ENCODE data around the gene DMWD. TPM values are rescaled to one million over a fixed set of nuclear protein-coding genes. Genes with fewer than 3 reads are reported as not detected.

Gene DMWD, protein sequence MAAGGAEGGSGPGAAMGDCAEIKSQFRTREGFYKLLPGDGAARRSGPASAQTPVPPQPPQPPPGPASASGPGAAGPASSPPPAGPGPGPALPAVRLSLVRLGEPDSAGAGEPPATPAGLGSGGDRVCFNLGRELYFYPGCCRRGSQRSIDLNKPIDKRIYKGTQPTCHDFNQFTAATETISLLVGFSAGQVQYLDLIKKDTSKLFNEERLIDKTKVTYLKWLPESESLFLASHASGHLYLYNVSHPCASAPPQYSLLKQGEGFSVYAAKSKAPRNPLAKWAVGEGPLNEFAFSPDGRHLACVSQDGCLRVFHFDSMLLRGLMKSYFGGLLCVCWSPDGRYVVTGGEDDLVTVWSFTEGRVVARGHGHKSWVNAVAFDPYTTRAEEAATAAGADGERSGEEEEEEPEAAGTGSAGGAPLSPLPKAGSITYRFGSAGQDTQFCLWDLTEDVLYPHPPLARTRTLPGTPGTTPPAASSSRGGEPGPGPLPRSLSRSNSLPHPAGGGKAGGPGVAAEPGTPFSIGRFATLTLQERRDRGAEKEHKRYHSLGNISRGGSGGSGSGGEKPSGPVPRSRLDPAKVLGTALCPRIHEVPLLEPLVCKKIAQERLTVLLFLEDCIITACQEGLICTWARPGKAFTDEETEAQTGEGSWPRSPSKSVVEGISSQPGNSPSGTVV
- 16.7 TPM for polyA plus RNA-seq

GRCh38 chr19:45792470-45793177 lies at the start of gene DMWD:
TSS of gene DMWD (minus strand) at chr19:45792845. CDS start at chr19:45792756, 89 bp downstream.
- peak within 1 kb of the TSS; percentile 86 to 96 (median 92) for H3K4me3 Mint-ChIP-seq
- H3K27me3 Mint-ChIP-seq: peaks cover 5% of the 10 kb centered on the region
- H3K4me1 Mint-ChIP-seq: peaks cover 25 to 29% (median 25%) of the 10 kb centered on the region in 3 donors
- peak within 1 kb of the TSS; percentile 89 to 98 (median 93) for H3K27ac Mint-ChIP-seq
- no peaks in the 10 kb centered on the region for H3K9me3 Mint-ChIP-seq
- H3K36me3 Mint-ChIP-seq: peaks cover 7% of the 10 kb centered on the region

DNA sequence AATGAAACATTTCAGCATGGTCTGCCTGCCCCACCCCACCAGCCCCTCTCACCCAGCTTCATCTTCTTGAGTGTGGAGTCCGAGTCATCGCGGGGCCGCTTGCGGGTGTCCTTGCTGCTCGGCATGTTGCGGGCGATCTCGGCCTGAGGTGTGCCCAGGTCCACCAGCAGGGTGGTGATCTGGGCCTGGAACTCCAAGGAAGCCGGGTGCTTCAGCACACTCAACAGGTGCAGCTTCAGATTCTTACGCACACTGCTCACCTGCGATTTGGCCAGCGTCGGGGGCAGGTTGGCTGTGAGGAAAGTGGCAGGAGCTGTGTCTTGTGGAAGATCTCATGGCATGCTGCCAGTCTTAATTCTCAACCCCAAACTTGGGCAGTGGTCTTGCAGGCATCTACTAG lies 49.6 kb upstream of the DMWD start:
- Mint-ChIP-seq H3K36me3 (peaks cover 16% of the 10 kb centered on the region), H3K4me1 (peaks cover 0 to 2% (median 2%) of the 10 kb centered on the region in 3 donors), H3K9me3 (no peaks in the 10 kb centered on the region), H3K27me3 (no peaks in the 10 kb centered on the region), H3K27ac (no peak overlapping the region), H3K4me3 (no peak overlapping the region)

GRCh38 chr19:45834970-45835369 lies 42.3 kb upstream of the DMWD start:
- no peak overlapping the region for H3K4me3 Mint-ChIP-seq

DNA sequence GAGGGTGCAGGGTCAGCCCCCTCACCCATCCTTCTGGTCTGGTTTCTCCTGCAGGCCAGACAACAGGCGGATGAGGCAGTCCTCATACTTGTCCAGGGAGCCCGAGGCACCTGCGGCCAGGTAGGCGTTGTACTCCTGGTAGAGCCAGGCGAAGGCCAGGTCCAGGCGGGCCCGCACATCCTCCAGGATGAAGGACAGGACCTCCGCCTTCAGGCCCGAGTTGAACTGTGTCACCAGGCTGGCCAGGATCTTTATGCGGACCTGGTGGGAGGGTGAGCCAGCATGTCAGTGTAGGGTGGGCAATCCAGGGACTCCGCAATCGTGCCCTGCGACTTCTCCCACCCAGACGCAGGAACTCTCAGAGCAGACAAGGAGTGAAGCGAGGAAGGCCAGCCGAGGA lies 36.3 kb upstream of the DMWD start:
- Mint-ChIP-seq H3K9me3 (no peaks in the 10 kb centered on the region), H3K36me3 (no peaks in the 10 kb centered on the region), H3K4me1 (peaks cover 0 to 3% (median 0%) of the 10 kb centered on the region in 3 donors), H3K27ac (peak overlapping the region in 1 of 3 donors; percentile 19), H3K4me3 (no peak overlapping the region), H3K27me3 (no peaks in the 10 kb centered on the region)

More at GRCh38 chr19:45834970-45835369, 42.3 kb upstream of the DMWD start:
- H3K27ac Mint-ChIP-seq: no peak overlapping the region
- peaks cover 8% of the 10 kb centered on the region for H3K36me3 Mint-ChIP-seq
- H3K9me3 Mint-ChIP-seq: no peaks in the 10 kb centered on the region
- no peaks in the 10 kb centered on the region for H3K27me3 Mint-ChIP-seq
- no peaks in the 10 kb centered on the region for H3K4me1 Mint-ChIP-seq

DNA sequence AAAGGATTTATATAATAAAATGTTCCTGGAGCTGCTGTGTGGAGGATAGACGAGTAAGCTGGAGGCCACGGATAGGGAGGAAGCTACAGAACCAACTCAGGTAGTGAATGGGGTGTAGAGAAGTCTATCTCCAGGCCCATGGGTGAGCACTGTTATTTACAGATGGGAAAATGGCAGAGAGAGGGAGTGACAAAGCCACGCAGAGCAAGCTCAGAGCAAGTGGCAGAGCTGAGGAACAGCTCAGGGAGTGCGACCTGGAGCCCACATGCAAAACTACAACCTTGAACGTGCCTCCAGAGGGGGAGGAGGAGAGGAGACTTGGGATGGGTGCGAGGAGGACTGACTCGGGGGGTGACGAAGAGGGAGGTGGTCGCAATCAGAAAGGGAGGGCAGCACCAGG lies 35.9 kb upstream of the DMWD start:
- Mint-ChIP-seq H3K4me1 (peaks cover 0 to 3% (median 0%) of the 10 kb centered on the region in 3 donors), H3K27ac (no peak overlapping the region), H3K27me3 (no peaks in the 10 kb centered on the region), H3K36me3 (no peaks in the 10 kb centered on the region), H3K9me3 (no peaks in the 10 kb centered on the region), H3K4me3 (no peak overlapping the region)

DNA sequence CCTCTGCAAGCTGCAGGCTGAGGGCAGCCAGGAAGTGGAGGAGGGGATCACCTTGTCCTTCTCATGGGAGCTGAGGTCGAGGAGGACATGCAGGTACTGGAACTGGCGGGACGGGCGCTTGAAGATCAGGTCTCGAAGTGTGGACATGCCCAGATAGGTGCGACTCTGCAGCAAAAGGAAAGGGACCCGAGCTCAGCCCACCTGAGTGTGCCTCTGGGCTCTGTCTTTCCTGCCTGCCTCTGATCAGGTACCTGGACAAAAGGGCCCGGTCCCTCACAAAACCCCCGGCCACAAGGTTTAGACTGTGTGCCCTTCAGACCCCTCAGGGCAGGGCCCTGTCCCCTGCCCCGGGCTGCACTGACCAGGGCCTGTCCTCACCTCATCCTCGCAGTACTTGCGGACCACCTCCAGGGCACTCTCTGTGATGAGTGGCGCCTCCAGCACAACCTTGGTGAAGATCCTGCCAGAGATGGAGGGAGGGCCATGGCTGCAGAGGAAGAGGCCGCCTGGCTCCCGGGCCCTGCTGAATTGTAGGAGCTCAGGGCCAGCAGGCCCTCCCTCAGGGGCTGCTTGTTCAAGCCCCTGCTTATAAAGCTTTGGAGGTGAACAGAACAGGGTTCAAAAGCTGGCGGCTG lies 34.9 kb upstream of the DMWD start:
- no peaks in the 10 kb centered on the region for H3K36me3 Mint-ChIP-seq
- H3K27me3 Mint-ChIP-seq: no peaks in the 10 kb centered on the region
- H3K4me1 Mint-ChIP-seq: peaks cover 0 to 3% (median 0%) of the 10 kb centered on the region in 3 donors
- no peak overlapping the region for H3K27ac Mint-ChIP-seq
- H3K9me3 Mint-ChIP-seq: no peaks in the 10 kb centered on the region
- peak overlapping the region in 1 of 4 donors; percentile 13 for H3K4me3 Mint-ChIP-seq

DNA sequence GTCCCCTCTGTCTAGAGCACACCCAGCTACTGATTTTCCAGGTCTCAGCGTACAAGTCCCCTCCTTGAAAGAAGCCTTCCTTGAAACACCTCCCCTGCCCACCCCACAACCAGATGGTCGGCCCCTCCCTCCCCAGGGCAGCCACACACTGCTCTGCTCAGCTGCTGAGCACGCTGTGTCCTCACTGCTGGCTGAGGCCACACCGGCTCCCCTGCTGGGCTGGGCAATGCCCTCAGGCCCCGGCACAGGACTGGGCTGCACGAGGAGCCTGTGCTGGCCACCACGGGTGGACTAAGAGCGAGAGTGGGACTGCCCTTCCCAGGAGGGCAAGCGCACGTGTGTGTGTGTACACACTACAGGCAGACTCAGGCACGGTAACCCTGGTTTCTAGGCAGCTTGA lies 34.3 kb upstream of the DMWD start:
- Mint-ChIP-seq H3K36me3 (no peaks in the 10 kb centered on the region), H3K27ac (no peak overlapping the region), H3K4me1 (peaks cover 0 to 3% (median 0%) of the 10 kb centered on the region in 3 donors), H3K27me3 (no peaks in the 10 kb centered on the region), H3K9me3 (no peaks in the 10 kb centered on the region), H3K4me3 (no peak overlapping the region)

GRCh38 chr19:45825917-45826893 lies 33.6 kb upstream of the DMWD start:
- peaks cover 0 to 3% (median 0%) of the 10 kb centered on the region in 3 donors for H3K4me1 Mint-ChIP-seq
- no peaks in the 10 kb centered on the region for H3K27me3 Mint-ChIP-seq
- peak overlapping the region in 1 of 3 donors; percentile 80 for H3K27ac Mint-ChIP-seq
- no peak overlapping the region for H3K4me3 Mint-ChIP-seq
- no peaks in the 10 kb centered on the region for H3K9me3 Mint-ChIP-seq
- H3K36me3 Mint-ChIP-seq: no peaks in the 10 kb centered on the region

GRCh38 chr19:45825263-45825605 lies 32.6 kb upstream of the DMWD start:
- H3K36me3 Mint-ChIP-seq: no peaks in the 10 kb centered on the region
- H3K9me3 Mint-ChIP-seq: no peaks in the 10 kb centered on the region
- no peak overlapping the region for H3K4me3 Mint-ChIP-seq
- H3K27ac Mint-ChIP-seq: no peak overlapping the region
- peaks cover 0 to 3% (median 0%) of the 10 kb centered on the region in 3 donors for H3K4me1 Mint-ChIP-seq
- no peaks in the 10 kb centered on the region for H3K27me3 Mint-ChIP-seq

DNA sequence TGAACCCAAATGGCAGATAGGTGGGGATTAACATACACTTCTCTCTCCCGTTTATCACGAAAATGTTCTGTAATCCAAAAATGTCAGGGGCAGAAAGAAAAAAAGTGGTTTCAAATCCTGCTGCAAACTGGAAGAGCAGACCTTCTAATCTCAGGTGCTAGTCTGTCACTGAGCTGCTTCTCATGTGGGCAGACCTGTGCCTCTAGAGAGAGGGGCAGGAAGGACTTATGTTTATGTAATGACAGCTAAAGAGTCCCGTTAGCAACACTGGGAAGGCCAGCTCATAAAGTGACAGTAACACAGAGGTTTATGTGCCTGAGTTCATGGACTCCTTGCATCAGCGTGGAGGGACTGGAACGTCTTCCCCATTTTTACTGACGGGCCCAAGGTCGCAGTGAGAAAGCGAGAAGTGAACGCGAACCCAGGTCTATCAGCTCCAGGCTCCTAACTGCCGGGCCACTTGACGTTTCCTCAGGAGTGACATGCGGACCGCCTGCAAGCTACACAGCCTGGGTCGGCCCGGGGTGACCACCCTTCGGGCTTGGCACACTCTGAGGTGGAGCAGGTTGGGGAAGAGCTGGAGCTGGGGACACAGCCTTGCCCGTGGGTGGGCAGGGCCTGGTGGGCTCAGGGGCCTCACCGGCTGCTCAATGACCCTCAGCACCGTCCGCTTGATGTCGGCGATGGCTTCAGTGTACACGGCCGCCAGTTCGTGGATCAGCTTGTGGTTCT lies 32.1 kb upstream of the DMWD start:
- Mint-ChIP-seq H3K27ac (peak overlapping the region in 1 of 3 donors; percentile 50), H3K4me1 (peaks cover 0 to 2% (median 0%) of the 10 kb centered on the region in 3 donors), H3K9me3 (no peaks in the 10 kb centered on the region), H3K4me3 (peak overlapping the region in 1 of 4 donors; percentile 37), H3K27me3 (no peaks in the 10 kb centered on the region), H3K36me3 (no peaks in the 10 kb centered on the region)

GRCh38 chr19:45824041-45824471 lies 31.4 kb upstream of the DMWD start:
- peak overlapping the region in 1 of 4 donors; percentile 37 for H3K4me3 Mint-ChIP-seq
- H3K27me3 Mint-ChIP-seq: no peaks in the 10 kb centered on the region
- H3K9me3 Mint-ChIP-seq: no peaks in the 10 kb centered on the region
- no peaks in the 10 kb centered on the region for H3K36me3 Mint-ChIP-seq
- H3K27ac Mint-ChIP-seq: no peak overlapping the region
- peaks cover 0 to 2% (median 0%) of the 10 kb centered on the region in 3 donors for H3K4me1 Mint-ChIP-seq

GRCh38 chr19:45823182-45823581 lies 30.5 kb upstream of the DMWD start:
- no peak overlapping the region for H3K4me3 Mint-ChIP-seq

DNA sequence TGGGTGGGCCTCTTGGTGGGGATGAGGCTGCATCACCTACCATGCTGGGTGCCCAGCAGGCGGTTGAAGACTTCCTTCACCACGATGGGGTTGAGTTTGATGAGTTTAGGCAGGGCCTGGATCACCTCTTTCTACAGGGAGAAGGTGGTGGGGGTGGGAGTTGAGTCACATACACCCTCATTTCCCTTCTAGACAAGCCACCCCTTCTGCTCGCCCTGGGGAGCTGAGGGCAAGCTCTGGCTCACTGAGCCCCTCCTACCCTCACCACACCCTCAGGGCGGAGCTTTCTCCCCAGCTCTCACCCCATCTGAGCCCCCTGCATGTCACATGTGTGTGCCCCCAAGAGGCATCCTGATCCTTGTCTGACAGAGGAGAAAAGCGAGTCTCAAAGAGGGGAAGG lies 30.1 kb upstream of the DMWD start:
- no peaks in the 10 kb centered on the region for H3K9me3 Mint-ChIP-seq
- peaks cover 0 to 2% (median 0%) of the 10 kb centered on the region in 3 donors for H3K4me1 Mint-ChIP-seq
- H3K4me3 Mint-ChIP-seq: no peak overlapping the region
- H3K27ac Mint-ChIP-seq: no peak overlapping the region
- H3K27me3 Mint-ChIP-seq: no peaks in the 10 kb centered on the region
- H3K36me3 Mint-ChIP-seq: no peaks in the 10 kb centered on the region

More at GRCh38 chr19:45823182-45823581, 30.5 kb upstream of the DMWD start:
- H3K4me1 Mint-ChIP-seq: peaks cover 0 to 2% (median 0%) of the 10 kb centered on the region in 3 donors
- no peaks in the 10 kb centered on the region for H3K36me3 Mint-ChIP-seq
- no peaks in the 10 kb centered on the region for H3K27me3 Mint-ChIP-seq
- peak overlapping the region in 1 of 3 donors; percentile 57 for H3K27ac Mint-ChIP-seq
- no peaks in the 10 kb centered on the region for H3K9me3 Mint-ChIP-seq

All from IgD-negative memory B cell (primary cell).